ENCODE results near the gene SLC16A5.
"Not testable (repeated sequence)": the region's sequence is repeated elsewhere in the genome, so short reads cannot be mapped to it uniquely, and the experiment has no call there.

Gene SLC16A5

DNA sequence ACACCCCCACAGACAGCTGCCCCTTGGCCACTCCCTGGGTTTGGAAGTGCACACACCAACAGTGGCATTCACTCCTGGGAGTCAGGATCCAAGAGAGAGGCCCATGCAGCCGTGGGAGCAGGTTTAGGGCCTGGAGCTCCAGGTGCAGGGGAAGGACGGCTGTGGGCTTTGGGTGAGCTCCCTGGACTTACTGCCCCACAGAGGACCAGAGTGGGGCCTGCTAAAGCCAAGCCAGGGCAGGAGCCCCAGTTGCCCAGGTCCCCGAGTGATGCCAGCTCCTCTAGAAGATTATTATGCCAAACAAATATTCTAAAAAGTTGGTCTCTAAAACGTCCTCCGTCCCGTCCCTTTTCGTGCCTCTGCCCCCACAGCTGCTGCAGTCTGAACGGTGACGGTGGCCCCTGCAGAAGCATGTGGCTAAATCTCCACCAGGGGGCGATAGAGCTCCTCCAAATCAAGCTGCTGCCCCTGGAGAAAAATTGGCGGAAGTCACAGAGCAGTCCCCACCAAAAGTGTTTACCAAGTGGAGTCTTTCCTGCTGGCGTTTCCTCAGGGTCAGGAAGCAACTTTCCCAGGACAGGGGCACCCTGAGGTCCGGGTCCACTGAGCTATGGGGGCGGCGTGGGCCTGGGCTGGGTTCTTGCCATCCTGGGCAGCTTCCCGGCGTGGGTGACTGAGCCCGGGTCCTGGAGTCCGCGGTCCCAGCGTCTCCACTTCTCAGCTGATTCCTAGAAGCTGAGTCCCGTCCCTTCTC is 26.2 kb downstream of the SLC16A5 start:
- peak; percentile 93 for DNase-seq

GRCh38 chr17:75114552-75115314 is 27.0 kb downstream of the SLC16A5 start:
- peak; percentile 36 for DNase-seq

GRCh38 chr17:75115555-75115954 is 27.8 kb downstream of the SLC16A5 start:
- DNase-seq, result no peak

DNA sequence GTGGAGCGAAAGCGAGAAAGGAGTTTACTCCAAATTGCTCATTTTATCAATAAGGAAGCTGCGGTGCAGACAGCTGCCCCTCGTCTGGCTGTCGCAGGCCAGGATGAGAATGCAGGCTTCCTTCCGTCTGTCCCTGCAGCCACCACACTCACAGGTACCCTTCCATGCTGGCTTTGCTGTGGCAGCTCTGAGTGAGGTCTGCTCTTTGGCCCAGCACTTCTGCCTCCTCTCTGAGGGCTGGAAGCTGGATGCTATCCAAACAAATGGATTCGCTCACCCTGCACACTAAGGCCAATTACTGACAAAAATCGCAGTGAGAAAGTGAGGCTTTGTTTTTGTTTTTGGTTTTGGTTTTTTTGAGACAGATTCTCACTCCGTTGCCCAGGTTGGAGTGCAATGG is 29.0 kb downstream of the SLC16A5 start:
- no peak for DNase-seq

DNA sequence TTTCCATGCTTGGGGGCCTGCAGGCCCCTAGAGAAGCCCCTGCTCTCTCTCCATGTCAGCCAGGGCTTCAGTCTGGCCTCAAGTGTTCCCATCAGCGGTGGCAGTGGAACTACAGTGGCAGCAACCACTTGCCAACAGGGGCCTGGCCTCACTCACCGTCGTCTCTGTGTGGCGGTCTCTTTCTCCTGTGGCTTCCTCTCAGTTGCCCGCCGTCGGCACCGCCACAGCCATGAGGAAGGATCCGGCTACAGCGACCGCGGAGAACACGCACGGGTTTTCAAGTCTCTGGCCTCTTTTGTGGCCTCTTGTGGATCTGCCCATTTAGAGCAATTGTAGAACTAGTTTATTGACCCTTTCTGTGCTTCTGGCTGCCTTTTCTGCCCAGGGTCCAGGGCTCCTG is 30.6 kb downstream of the SLC16A5 start:
- DNase-seq, result no peak

DNA sequence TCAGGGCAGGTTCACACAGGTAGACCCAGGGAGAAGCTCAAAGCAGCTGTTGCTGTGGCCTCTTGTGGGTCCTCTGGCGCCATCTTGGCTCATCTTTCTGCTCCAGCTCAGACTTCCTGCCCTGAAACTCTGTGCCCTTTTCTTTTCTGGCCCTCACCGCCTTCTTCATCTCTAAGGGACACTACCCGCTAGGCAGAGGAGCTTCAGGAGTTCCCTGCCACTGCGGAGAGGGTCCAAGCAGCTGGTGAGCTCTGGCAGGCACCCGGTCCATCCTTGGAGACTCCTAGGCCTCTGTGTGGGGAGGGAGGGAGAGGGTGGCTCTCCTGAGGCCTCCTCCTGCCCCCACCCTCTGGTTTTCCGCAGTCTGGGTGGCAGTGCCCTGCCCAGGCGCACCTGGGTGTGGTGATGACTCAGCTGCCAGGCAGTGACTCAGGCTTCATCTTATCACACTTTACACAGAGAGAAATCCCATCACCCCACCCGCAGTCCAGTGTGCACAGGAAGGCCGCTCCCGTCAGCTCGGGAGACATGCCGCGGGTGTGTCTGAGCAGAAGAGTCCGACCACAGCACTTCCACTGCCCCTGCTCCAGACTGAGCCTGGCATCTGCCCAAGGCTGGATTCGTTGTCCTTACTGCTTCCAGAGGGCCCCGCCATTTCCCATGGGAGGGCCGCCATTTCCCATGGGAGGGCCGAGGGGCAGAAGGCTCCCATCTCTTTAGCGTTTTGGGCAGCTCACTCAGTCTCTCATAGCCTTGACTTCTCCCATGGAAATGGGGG is 36.5 kb downstream of the SLC16A5 start:
- DNase-seq, result peak; percentile 78

DNA sequence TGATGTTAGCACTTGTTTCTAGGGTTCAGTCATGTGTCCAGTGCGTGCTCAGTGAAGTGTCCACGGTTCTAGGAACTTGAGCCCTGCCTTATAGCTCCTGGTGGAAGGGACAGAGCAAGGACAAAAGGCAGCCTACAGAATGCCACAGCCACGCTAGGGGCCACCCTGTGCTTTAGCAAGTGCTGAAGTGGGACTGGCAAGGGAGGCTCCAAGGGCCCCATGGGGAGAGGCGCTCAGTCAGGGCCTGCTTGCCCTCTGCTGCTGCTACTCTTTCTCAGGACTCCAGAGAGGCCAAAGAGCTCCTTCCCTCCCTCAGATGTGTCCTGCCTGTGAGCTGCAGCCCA is 37.0 kb downstream of the SLC16A5 start:
- DNase-seq, result no peak

- no peak for DNase-seq
These were observed 38.2 kb downstream of the SLC16A5 start for GRCh38 chr17:75125984-75126383.

- DNase-seq, result no peak
These were observed 39.2 kb downstream of the SLC16A5 start for GRCh38 chr17:75126954-75127353.

DNA sequence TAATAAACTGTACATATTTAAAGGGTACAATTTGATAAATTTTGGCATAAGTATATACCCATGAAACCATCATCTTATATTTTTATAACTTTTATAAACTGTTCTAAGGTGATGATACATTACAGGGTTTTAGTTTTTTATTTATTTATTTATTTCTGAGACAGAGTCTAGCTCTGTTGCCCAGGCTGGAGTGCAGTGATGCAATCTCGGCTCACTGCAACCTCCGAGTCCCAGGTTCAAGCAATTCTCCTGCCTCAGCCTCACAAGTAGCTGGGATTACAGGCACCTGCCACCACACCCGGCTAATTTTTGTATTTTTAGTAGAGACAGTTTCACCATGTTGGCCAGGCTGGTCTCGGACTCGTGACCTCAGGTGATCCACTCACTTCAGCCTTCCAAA is 40.2 kb downstream of the SLC16A5 start:
- DNase-seq, result not testable (repeated sequence)

DNA sequence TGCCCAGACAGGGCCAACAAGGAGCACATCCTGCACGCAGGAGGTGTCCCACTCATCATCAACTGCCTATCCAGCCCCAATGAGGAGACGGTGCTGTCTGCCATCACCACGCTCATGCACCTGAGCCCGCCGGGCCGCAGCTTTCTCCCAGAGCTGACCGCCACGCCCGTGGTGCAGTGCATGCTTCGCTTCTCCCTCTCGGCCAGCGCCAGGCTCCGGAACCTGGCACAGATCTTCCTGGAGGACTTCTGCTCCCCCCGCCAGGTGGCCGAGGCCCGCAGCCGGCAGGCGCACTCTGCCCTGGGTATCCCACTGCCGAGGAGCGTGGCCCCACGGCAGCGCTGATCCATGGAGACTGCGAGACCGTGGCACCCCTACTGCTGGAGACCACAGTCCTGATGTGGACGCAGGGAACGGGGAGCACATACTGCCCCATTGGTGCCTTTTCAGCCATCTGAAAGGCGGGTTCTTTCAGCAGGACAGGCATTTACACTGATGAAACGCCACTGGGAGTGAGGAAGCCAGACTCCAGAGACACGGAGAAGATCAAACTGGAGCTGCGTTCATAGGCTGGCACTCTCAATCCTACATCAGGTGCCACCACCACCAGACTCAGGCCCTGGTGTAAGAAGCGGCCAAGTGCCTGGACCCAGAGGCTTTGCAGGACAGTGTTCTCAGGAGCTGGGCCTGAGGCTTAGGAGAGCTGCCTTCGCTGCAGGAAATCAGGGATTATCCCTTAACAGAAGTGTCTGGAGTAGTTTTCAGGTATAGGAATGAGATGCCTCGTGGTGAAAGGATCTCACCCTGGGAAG is 41.1 kb downstream of the SLC16A5 start:
- no peak for DNase-seq

DNA sequence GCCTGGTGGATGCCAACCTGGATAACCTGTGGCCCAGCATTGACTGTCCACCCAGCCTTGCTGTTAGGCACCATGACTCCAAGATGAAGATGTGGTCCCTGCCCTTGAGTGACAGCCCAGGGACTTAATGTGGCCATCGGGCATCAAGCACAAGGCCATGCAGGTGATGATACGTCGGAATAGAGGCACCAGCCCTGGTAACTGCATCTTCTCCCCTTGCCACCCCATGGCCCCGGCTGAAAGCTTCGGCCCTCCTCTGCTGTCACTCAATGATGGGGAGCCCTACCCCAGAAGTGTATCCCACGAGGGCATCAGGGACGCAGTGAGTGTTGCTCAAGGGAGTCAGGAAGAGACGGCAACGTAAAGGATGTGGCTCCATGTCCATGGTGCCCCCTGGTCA is 41.8 kb downstream of the SLC16A5 start:
- DNase-seq, result no peak

DNA sequence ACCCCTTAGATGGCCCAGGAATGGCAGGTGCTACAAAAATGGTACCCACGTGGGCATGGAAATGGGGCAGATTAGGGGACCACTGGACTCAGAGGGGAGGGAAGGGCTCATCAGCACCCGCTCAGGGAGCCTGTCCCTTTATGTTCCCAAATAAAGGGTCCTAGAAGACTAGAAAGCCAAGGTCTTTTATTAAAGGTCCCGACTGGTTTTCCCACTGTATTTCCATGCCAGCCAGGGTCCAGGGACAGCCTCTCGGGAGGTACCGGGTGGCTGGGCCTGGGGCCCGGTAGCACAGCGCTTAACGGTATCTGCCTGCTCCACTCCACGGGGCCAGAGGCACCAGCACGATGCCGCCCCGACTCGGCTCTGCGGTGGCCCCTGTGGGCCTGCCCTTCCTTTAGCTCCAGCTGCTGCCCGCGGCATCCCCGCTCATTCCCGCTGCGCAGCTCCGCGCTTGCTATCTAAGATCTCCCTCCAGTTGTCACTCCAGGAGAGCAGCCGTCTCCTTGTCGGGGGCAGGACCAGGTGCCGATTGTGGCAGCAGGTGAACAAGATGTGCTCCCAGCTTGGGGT is 42.4 kb downstream of the SLC16A5 start:
- no peak for DNase-seq

DNA sequence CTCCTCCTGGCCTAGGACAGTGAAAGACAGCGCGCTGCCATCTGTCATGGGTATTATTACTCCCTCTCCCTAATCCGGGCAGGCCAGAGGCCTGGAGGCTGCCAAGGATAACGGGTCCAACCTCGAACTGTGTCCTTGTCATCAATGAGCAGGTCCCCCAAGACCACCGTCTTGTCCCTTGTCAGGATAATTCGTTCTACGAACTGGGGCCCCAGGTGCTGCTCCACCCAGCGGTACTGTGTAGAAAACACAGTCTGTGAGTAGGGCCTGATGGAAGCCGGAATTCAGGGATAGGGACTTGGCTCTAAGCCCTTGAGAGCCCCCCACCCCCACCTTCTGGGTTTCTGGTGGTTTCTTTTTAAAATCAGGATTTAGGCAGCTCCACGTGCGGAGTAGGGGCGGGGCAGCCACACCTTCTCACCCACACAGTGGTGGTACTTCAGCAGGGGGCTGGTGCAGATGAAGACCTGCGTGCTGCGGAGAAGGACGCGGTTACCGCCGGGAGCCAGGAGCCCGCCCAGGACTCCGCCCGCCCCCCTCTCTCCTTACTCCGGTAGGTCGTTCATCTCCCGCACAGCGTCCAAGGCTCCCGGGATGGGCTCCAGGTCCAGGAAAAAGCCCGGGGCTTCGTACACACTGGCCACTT is 43.0 kb downstream of the SLC16A5 start:
- DNase-seq, result peak; percentile 64

- peak; percentile 83 for DNase-seq
These were observed 43.7 kb downstream of the SLC16A5 start, which contains the start of gene NT5C for GRCh38 chr17:75131278-75132017. Gene NT5C, minus strand, starts transcription at chr17:75131742. Its CDS starts 35 bp downstream, at chr17:75131707.

GRCh38 chr17:75132018-75133000 is 44.6 kb downstream of the SLC16A5 start:
- not testable (repeated sequence) for DNase-seq

- DNase-seq, result no peak
These were observed 45.2 kb downstream of the SLC16A5 start for GRCh38 chr17:75133001-75133400.

- not testable (repeated sequence) for DNase-seq
These were observed 46.0 kb downstream of the SLC16A5 start for GRCh38 chr17:75133607-75134347.

DNA sequence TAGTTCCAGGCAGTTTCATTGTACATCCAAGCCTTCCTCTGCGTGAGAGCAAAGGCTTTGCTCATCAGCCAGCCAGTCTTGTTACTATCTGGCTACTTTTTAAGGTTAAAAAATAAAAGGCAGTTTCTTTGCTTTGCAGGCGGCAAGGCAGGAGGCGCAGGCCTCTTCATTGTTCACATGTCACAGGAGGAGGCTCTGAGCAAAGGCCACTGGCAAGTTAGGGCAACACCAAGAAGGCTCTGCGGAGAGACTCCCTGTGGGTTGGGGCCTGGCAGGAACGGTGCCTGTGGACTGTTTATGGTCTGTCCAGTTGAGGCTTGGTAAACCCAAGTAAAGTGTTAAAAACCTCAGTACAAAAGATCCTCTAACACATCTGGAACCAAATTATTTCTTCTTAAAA is 47.7 kb downstream of the SLC16A5 start:
- DNase-seq, result no peak

Data from activated CD4-positive, alpha-beta T cell treated with anti-CD3 and anti-CD28 coated beads for 48 hours (primary cell).